ENCODE results near the gene MLLT3. TPM values are rescaled to one million over a fixed set of nuclear protein-coding genes. Genes with fewer than 3 reads are reported as not detected.

The MLLT3 gene
- total RNA-seq, 4 donors from 2014 or later = 4.8 to 17.8 (median 12.1) TPM

DNA sequence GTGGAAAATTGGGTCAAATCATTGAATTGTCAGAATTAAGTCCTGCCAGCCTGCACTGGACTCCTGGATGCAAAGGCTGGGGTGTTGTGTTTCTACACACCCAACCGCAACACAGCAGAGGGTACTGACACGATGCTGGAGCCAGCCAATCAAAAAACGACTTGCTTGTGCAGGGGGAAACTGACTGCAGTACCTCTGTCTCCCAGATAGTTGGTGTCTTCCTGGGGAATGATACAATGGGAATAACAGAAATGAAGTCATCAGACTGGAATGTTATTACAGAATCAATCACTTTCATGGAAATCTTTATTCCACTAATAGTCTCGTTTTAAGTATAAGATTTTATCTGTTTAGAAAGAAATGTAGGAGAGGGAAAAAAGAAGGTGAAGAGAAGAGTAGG, 330.3 kb downstream of the MLLT3 start:
- no peak for DNase-seq (ENCODE audit: low spot score)
- TF ChIP-seq, protein P1, sequence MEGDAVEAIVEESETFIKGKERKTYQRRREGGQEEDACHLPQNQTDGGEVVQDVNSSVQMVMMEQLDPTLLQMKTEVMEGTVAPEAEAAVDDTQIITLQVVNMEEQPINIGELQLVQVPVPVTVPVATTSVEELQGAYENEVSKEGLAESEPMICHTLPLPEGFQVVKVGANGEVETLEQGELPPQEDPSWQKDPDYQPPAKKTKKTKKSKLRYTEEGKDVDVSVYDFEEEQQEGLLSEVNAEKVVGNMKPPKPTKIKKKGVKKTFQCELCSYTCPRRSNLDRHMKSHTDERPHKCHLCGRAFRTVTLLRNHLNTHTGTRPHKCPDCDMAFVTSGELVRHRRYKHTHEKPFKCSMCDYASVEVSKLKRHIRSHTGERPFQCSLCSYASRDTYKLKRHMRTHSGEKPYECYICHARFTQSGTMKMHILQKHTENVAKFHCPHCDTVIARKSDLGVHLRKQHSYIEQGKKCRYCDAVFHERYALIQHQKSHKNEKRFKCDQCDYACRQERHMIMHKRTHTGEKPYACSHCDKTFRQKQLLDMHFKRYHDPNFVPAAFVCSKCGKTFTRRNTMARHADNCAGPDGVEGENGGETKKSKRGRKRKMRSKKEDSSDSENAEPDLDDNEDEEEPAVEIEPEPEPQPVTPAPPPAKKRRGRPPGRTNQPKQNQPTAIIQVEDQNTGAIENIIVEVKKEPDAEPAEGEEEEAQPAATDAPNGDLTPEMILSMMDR (IDR thresholded peaks at IDR 0.05) = no peak
- no peak for ATAC-seq (ENCODE audit: low FRiP score)

Small RNAs within 50 kb of the gene (small RNA-seq; reads per million reads assigned to genes)
- gene MIR4473 = not detected
- gene MIR4474 = not detected
- not detected for gene RNU4-26P

Other genes starting within 250 kb of the MLLT3 start
- 10 to 100 TPM; 19.1 to 57.4 (median 30.9) TPM for gene FOCAD, start 61.8 kb upstream of the MLLT3 start, total RNA-seq